Bone marrow (tissue), 2 donors: ENCODE measurements around the gene FMN2.

Experiments used
- DNase-seq, 2 donors: peaks; one replicate each; lab custom pipeline; 2025; lab: John Stamatoyannopoulos, UW

FMN2 gene

GRCh38 chr1:240492832-240493440 lies 401.3 kb downstream of the FMN2 start:
- no peak for DNase-seq

- no peak for DNase-seq
Measured at GRCh38 chr1:240495601-240496000, 403.9 kb downstream of the FMN2 start.

GRCh38 chr1:240496356-240496755 lies 404.7 kb downstream of the FMN2 start:
- DNase-seq: no peak

GRCh38 chr1:240496941-240497340 lies 405.3 kb downstream of the FMN2 start:
- no peak for DNase-seq

GRCh38 chr1:240497908-240498307 lies 406.2 kb downstream of the FMN2 start:
- DNase-seq: no peak

- no peak for DNase-seq
Measured at GRCh38 chr1:240498335-240498734, 406.7 kb downstream of the FMN2 start.

GRCh38 chr1:240499012-240499411 lies 407.3 kb downstream of the FMN2 start:
- DNase-seq: peak in 1 of 2 donors; percentile 20

GRCh38 chr1:240500647-240501046 lies 409.0 kb downstream of the FMN2 start:
- no peak for DNase-seq

- DNase-seq: no peak
Measured at GRCh38 chr1:240501115-240501514, 409.4 kb downstream of the FMN2 start.

- DNase-seq: no peak
Measured at GRCh38 chr1:240503036-240503435, 411.4 kb downstream of the FMN2 start.

- DNase-seq: no peak
Measured at GRCh38 chr1:240503558-240503957, 411.9 kb downstream of the FMN2 start.

GRCh38 chr1:240506176-240506575 lies 414.5 kb downstream of the FMN2 start:
- DNase-seq: no peak

GRCh38 chr1:240508201-240508600 lies 416.5 kb downstream of the FMN2 start:
- DNase-seq: no peak

GRCh38 chr1:240508950-240509349 lies 417.3 kb downstream of the FMN2 start:
- DNase-seq: no peak

GRCh38 chr1:240511789-240512188 lies 420.1 kb downstream of the FMN2 start:
- no peak for DNase-seq

- no peak for DNase-seq
Measured at GRCh38 chr1:240515505-240515904, 423.8 kb downstream of the FMN2 start.

- no peak for DNase-seq
Measured at GRCh38 chr1:240516069-240516468, 424.4 kb downstream of the FMN2 start.

GRCh38 chr1:240517891-240518290 lies 426.2 kb downstream of the FMN2 start:
- DNase-seq: no peak

- DNase-seq: no peak
Measured at GRCh38 chr1:240522122-240522822, 430.6 kb downstream of the FMN2 start.

- DNase-seq: no peak
Measured at GRCh38 chr1:240524356-240525069, 432.8 kb downstream of the FMN2 start.
